ENCODE data around the gene FCGBP.

DNA sequence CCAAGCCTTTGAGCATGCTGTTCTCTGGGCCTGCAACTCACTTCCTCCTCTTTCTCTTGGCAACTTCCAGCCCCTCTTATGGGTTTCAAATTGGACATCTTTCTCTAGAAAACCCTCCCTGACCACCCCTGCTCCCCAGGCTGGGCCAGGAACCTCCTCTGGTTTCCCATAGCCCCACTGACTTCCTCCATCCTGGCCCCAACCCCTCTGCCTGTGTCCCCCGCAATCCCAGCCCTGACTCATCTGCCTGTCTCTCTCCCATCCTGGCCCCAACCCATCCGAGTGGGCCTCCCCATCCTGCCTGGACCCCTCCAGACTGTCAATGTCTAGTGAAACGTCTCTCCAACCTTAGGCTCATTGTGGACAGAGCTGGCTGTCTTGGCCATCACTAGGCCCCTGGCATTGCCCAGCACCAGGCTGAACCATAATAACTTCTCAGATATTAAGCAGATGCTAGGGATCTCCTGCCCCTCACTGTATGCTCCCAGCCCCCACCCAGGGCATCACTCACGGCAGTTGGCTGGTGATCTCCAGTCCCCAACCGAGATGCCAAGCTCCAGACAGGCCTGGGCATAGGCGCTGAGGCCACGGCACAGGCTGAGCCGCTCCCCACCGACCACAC, 16.8 kb downstream of the FCGBP start:
- TF ChIP-seq, protein P1, sequence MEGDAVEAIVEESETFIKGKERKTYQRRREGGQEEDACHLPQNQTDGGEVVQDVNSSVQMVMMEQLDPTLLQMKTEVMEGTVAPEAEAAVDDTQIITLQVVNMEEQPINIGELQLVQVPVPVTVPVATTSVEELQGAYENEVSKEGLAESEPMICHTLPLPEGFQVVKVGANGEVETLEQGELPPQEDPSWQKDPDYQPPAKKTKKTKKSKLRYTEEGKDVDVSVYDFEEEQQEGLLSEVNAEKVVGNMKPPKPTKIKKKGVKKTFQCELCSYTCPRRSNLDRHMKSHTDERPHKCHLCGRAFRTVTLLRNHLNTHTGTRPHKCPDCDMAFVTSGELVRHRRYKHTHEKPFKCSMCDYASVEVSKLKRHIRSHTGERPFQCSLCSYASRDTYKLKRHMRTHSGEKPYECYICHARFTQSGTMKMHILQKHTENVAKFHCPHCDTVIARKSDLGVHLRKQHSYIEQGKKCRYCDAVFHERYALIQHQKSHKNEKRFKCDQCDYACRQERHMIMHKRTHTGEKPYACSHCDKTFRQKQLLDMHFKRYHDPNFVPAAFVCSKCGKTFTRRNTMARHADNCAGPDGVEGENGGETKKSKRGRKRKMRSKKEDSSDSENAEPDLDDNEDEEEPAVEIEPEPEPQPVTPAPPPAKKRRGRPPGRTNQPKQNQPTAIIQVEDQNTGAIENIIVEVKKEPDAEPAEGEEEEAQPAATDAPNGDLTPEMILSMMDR (conservative IDR thresholded peaks at IDR 0.05; ENCODE audit: low read depth, low read length): no peak
- TF ChIP-seq EZH2 (IDR thresholded peaks at IDR 0.05; ENCODE audit: low read length, unreplicated experiment): no peak
